ENCODE measurements around the gene ELFN1.
"Not testable (repeated sequence)": the region's sequence is repeated elsewhere in the genome, so short reads cannot be mapped to it uniquely, and the experiment has no call there.

The ELFN1 gene

DNA sequence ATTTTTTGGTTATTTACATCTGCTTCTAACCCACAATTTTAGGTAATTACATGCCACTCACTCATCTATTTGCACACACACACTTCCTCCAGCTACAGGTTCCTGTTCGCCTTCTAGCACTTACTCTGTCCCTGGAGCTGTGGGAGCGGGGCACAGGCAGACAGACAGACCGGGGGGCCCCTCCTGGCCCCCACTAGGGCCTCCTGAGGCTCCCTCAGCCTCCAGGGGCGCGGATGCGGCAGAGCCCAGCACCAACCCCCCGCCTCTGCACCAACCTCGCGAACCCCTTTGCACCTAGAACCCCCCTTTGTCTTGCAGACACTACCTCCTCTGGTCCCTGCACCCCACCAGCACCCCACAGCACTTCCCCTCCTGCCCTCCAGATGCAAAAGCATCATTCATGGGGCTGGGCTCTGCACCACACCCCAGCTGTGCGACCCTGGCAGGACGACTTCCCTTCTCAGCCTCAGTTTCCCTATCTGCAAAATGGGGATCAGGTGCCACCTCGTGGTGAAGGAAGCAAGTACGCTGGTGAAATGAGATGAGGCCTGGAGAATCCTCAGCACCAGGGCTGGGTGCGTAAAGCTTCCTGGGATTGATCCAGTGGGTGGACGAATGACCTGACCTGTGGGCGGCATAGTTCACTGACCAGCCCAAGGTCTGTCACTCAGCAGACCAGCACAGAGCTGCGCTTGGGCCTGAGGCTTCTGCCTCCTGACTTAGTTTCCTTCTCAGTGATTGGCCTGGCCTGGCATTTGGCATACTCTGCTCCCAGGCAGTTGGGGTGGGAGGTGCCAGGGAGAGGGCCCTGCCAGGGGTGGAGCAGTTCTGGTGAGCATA lies 37.9 kb downstream of the ELFN1 start:
- in situ Hi-C loops (cut with MboI; ENCODE audit: low sequenced_read_pairs): no loop called here

- in situ Hi-C loops (cut with MboI; ENCODE audit: low sequenced_read_pairs): no loop called here
Measured at GRCh38 chr7:1708596-1709251, 38.6 kb downstream of the ELFN1 start.

DNA sequence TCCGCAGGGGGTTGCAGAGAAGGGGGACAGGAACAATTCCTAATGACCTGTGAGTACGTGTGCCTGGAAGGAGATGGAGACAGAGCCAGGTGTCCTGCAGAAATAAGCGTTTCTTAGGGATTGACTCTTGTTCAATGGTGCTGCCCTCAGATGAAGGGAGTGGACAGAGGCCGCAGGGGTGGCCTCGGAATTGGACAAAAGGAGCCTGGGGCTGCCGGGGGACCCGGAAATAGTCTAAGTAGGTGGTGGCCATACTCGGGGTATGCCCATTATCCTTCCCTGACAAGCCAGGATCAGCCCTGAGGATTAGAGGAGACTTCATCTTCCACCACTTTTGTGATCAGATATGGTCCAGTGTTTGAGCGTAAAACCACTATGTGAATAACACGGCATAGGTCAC lies 39.2 kb downstream of the ELFN1 start:
- in situ Hi-C loops (cut with MboI; ENCODE audit: low sequenced_read_pairs): no loop called here

DNA sequence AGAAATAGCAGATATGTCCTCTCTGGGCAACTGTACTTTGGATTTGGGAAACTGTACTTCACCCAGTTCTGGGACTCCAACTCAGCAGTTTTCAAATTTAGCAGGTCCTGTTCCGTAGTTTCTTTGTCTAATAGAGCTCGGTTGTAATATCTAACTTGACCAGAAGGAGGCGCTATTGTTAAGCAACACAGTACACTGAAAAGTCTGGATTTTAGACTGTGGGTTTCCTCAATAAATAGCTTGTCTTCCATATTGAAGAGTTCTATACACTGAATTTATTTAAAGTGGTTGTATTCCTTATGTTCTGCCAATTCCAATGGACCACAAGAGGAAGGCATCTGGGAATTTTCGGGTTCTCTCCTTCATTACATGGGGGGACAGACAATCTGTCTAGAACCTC lies 39.8 kb downstream of the ELFN1 start:
- in situ Hi-C loops (cut with MboI; ENCODE audit: low sequenced_read_pairs): no loop called here

DNA sequence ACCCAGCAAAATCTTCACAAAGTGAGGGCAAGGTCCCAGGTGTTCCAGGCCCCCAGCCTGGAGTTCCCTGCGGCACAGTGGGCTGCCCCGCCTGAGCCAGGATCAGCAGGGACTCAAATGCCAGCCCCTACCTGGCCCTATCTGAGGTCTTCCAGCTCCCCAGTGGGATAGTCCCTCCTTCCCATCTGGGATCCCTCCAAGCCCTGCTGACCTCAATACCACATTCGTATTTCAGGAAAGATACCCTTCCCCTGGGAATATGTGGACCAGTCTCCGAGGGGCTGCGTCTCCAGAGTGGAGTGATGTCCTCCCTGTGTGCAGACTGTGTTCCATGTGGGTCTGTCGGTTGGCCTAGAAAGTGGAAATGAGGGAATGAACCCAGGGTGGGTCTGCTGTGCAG lies 40.9 kb downstream of the ELFN1 start:
- in situ Hi-C loops (cut with MboI; ENCODE audit: low sequenced_read_pairs): no loop called here

DNA sequence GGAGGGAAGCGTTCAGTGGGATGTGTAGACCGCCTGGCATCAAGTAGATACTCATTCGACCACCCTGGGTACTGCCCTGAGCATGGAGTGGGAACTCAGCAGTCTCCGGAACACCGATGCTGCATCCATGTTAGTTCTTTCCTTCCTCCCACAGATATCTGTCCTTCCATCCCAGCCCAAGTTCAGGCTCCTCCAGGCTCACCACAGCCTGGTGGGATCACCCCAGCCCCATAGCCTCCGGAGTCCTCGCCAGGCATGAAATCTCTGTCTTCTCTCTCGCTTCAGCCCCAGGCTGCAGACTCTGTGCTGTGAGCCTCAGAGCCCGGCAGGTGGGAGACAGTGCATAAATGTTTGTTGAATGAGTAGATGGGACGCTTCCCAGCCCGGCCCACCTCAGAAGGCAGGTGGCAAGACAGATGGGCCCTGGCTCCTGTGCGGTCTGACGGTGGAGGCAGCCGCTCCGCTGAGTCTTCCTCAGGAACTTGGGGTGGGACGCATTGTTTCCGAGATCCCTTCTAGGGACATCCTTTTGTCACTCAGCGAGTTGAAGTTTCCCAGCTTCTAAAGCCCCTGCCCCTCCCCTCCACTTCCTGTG lies 42.9 kb downstream of the ELFN1 start:
- in situ Hi-C loops (cut with MboI; ENCODE audit: low sequenced_read_pairs): no loop called here

DNA sequence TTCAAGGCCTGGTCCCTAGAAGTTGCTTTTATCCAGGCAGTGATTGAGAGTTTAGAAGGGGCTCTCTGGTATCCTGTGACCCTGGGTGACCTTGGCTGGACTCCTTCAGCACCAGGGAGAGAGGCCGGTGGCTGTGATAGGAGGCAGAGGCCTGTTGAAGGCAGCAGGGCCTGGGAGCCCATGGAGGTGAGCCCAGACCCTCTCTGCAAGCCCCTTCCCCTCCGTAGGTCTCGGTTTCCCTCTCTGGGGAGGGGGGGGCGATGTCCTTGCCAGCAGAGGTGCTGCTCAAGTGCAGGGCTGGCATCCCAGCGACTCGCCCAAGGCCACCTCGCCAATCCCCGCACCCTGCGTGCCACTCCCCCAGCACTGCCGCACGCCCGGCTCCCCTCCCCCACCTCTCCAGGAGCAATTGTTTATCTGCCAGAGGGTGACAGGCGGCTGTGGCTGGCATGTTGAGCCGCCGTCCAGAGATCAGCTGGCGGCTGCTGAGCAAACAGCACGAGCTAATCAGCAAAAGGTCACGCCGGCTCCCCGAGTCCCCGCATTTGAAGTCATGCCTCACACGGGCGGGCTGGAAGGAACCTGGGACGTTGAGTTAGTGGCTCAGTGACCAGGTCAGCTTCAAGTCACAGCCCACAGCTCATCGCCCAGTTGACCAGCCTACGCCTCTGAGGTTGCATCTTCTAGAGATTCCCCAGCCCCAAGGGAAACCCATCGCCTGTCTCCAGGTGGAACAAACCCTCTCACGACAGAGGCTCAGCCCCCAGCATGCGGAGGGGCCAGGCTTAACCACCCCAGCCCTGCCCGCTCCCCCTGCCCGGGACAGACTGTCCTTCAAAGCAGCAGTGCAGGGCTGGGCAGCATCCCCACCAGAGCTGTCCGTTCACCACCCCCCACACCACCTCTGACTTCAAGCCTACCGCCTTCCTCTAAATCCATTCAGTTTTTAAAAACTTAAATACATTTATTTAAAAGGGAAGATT lies 43.7 kb downstream of the ELFN1 start:
- in situ Hi-C loops (cut with MboI; ENCODE audit: low sequenced_read_pairs): no loop called here

DNA sequence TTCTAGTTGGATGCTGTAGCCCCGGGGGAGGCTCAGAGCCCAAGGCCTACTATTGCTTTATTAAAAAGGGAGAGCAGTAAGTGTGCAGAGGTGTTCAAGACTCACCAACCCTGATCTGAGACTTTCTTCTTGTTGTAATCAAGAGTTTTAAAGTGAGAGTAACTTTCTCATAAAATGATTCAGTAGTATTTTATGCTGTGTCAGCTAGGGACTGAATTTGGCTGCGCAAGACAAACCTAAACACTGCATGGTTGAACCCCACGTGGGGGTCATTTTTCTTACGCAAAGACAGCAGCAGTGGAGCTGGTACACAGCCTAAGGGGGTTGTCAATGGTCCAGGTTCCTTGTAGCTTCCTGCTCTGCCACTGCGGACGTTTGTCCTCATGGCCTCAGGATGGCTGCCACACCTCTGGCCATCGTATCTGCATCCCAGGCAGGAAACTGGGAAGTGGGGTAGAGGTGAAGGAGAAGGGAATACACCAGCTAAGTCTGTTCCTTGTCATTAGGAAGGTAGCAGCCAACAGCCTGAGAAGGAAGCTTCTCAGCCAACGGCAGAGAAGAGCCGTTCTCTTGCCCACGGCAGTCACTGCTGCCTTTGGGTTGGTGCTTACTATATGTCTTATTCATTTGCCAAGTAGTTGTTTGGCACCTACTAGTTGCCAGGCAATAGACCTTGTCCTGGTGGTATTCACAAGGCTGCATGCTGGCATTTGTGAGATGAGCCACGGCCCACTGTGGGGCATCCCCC lies 44.7 kb downstream of the ELFN1 start:
- in situ Hi-C loops (cut with MboI; ENCODE audit: low sequenced_read_pairs): no loop called here

DNA sequence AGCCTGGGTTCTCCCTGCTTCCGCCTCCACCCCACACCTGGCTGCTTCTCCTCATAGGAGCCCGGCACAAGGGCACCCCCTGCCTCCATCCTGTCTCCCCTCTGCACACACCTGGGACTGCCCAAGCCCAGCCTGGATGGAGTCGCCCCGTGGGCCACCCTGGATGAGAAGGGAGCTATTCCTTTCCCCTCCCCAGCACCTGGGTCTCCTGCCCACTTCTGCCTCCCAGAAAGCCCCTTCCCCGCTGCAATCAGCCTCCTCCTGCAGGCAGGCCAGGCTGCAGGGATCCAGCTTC lies 45.2 kb downstream of the ELFN1 start:
- in situ Hi-C loops (cut with MboI; ENCODE audit: low sequenced_read_pairs): no loop called here

DNA sequence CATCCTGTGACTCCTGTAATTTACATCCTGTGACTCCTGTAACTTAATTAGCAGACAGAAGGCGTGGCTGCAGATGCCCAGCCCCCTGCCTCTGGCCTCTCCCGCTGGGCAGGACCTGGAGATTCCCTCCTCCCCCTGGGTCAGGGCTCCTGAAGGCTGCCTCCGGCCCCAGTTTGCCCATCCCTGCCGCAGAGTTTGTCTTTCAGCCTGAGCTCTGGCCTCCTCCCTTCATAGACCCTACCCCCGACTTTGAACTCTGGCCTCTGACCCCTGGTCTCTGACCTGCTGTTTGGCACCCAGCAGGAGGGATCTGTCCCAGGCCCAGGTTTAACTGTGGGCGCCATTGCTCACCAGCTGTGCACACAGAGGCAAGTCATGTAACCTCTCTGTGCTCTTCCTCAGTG lies 45.6 kb downstream of the ELFN1 start:
- in situ Hi-C loops (cut with MboI; ENCODE audit: low sequenced_read_pairs): no loop called here

DNA sequence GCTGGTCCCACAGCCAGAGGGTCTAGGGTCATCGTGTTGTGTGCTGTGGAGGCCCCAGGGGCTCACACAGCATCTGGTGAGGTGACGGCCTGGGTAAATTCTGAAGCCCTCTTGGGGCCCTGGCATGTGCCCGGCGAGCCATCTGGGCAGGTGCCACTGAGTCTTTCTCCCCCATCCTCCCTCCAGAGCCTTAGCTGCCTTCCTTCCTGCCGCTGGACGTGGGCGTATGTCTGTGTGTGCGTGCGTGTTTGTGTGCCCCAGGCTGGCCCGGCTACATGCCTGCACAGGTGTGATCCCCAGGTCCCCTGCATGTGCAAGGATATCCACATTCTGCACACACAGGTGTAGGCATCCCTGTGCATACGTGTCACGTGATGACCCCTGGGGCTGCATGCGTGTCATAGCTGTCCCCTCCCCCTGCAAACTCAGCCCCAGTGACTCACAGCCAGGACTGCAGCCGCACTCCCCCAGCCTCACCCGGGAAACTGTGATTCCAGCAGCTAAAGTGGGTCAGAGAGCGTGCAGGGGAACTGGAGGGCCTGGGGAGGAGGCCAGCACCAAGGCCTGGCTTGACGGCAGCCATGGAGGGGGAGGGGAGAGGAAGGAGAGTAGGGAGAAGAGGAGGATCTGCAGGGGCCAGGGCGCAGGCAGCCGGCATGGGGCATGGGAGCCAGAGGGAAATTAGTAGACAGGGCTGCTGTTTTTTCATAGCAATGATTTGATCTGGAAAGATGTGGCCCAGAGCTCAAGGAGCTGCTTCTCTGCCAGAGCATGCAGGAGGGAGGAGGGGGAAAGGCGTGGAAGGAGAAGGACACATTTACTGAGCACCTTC lies 46.4 kb downstream of the ELFN1 start:
- in situ Hi-C loops (cut with MboI; ENCODE audit: low sequenced_read_pairs): no loop called here

GRCh38 chr7:1717095-1717483 lies 47.0 kb downstream of the ELFN1 start:
- in situ Hi-C loops (cut with MboI; ENCODE audit: low sequenced_read_pairs): no loop called here

GRCh38 chr7:1717903-1718676 lies 48.0 kb downstream of the ELFN1 start:
- in situ Hi-C loops (cut with MboI; ENCODE audit: low sequenced_read_pairs): no loop called here

DNA sequence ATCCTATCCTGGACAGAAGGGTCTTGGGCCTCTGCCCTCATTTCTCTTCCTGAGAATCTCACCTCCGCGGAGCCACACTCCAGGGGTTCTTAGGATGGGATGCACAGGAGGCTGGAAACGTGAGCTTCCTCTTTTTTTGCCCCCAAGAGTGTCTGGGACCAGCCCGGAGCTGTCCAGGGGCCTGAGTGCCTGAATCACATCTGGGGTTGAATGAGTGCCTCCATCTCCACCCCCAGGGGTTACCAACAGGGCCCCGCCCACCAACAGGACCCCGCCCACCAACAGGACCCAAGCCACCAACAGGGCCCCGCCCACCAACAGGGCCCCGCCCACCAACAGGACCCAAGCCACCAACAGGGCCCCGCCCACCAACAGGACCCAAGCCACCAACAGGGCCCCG lies 48.8 kb downstream of the ELFN1 start:
- in situ Hi-C loops (cut with MboI; ENCODE audit: low sequenced_read_pairs): not testable (repeated sequence)

- in situ Hi-C loops (cut with MboI; ENCODE audit: low sequenced_read_pairs): not testable (repeated sequence)
Measured at GRCh38 chr7:1719256-1719655, 49.2 kb downstream of the ELFN1 start.

DNA sequence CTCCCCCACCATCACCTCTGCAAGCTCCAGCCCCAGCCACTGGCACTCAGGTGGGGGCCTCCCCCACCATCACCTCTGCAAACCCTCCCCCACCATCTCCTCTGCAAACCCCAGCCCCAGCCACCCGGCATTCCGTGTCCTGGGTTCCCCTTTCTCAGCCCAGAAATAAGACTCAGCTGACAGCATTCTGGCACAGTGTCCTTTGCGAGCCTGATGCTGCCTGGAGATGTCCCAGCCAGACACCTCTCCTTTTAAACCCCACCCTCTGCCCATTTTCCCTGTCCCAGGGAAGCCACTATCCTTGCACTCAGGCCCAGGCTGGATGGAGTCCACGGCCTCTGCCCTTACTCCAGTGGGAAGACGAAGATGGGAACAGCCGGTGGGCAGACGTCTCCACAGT lies 49.8 kb downstream of the ELFN1 start:
- in situ Hi-C loops (cut with MboI; ENCODE audit: low sequenced_read_pairs): no loop called here

GRCh38 chr7:1720326-1720725 lies 50.2 kb downstream of the ELFN1 start:
- in situ Hi-C loops (cut with MboI; ENCODE audit: low sequenced_read_pairs): no loop called here

DNA sequence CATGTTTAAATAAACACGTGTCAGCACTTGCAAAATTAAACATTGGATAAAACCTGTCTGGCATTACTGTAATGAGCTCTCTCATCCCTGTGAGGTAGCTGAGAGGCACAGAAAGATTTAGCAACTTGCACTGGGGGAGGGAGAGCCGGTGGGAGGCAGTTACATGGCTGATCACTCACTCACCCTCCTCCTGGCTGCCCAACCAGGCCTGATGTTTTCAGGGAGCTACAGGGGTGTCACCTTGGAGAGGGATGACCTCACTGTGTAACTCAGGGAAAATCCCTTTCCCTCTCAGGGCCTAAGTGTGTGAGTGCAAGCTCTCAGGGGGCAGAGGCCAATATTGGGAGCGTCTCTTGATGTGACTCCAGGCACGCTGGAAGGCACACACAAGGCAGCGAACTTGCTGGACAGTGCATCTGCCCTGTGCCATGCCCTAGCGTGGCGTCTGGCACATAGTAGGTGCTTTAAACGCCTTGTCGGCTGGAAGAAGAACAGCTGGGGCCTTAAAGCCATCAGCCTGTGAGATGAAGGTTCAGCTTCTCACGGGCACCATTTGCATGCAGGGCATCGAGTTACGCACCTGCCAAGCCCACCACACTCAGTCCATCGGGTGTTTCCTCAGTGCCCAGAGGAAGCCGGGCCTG lies 51.1 kb downstream of the ELFN1 start:
- in situ Hi-C loops (cut with MboI; ENCODE audit: low sequenced_read_pairs): no loop called here

Data from HL-60/S4 (cell line).